Heart left ventricle (tissue), 16 donors: ENCODE measurements around the gene FOXR1. TPM values are rescaled to one million over a fixed set of nuclear protein-coding genes. Genes with fewer than 3 reads are reported as not detected.

ENCODE experiments used
- ATAC-seq, 4 donors: fragments of 200-7000 bp; cut with Tn5 transposase; one replicate each; pipeline ENCODE4 v1.9.1; 2020 to 2022; ENCODE audit warnings: moderate library complexity in 4 of 4, mild to moderate bottlenecking in 3 of 4, moderate number of reproducible peaks in 1 of 4
- DNase-seq, 5 donors: peaks; one replicate each; pipeline ENCODE4 v3.0.0-alpha.2; 2020
- H3K27ac ChIP-seq, 12 donors: fragments of 200-600 bp; sonication (generic) in 4 of 12; one replicate each; pipeline versions ENCODE4 v1.5.0 to v1.8.0; 2016 to 2022; ENCODE audit warnings: mild to moderate bottlenecking in 2 of 12
- H3K27me3 ChIP-seq, 9 donors: fragments of 200-600 bp; sonication (generic) in 2 of 9; one replicate each; pipeline versions ENCODE4 v1.5.1 to v1.8.0; 2016 to 2022; ENCODE audit warnings: mild to moderate bottlenecking in 3 of 9
- H3K36me3 ChIP-seq, 9 donors: fragments of 200-600 bp; sonication (generic) in 2 of 9; one replicate each; pipeline versions ENCODE4 v1.5.0 to v1.8.0; 2018 to 2022; ENCODE audit warnings: mild to moderate bottlenecking in 2 of 9
- H3K4me1 ChIP-seq, 12 donors: fragments of 200-600 bp; sonication (generic) in 4 of 12; one replicate each; pipeline versions ENCODE4 v1.5.0 to v1.8.0; 2016 to 2022; ENCODE audit warnings: mild to moderate bottlenecking in 3 of 12
- H3K4me3 ChIP-seq, 12 donors: fragments of 200-600 bp; sonication (generic) in 4 of 12; one replicate each; pipeline versions ENCODE4 v1.5.0 to v1.8.0; 2017 to 2022; ENCODE audit warnings: mild to moderate bottlenecking in 9 of 12, moderate library complexity in 4 of 12
- H3K9me3 ChIP-seq, 12 donors: fragments of 200-600 bp; sonication (generic) in 4 of 12; one replicate each; pipeline versions ENCODE4 v1.5.0 to v1.8.0; 2016 to 2022; ENCODE audit warnings: mild to moderate bottlenecking in 1 of 12
- POLR2A ChIP-seq, 2 donors: fragments of 450-650 bp; IDR thresholded peaks; one replicate each; pipeline ENCODE4 v1.6.1; 2017; ENCODE audit warnings: antibody characterized with exemption in 2 of 2, mild to moderate bottlenecking in 2 of 2, moderate library complexity in 2 of 2
- WGBS, 4 donors: extraction: QIAGEN DNeasy Blood & Tissue Kit in 2 of 4; methylation state at CpG; one replicate each; pipeline versions ENCODE4 v1.1.5 to v1.1.7; 2013 to 2018; 5-methylcytosine and 5-hydroxymethylcytosine counted together
- intact Hi-C, 10 donors: fragments of 100-400 bp; cut with DNase I; formaldehyde crosslinking; loops; one replicate each; pipeline versions ENCODE4 v1.11.1 to v1.14.2; 2022
- long read RNA-seq, 3 donors: library from polyadenylated mRNA; unstranded; transcript quantifications; one replicate each; pipeline ENCODE4 v2.0.0, GENCODE V29; 2020 to 2021
- polyA plus RNA-seq, 2 donors: library from polyadenylated mRNA; stranded (reverse); fragments of 200-250 nt; gene quantifications; one replicate each; pipeline ENCODE4 v1.2.3, GENCODE V29; 2013
- total RNA-seq, 9 donors: library from RNA; depleted of rRNA in 2 of 9; stranded (reverse); fragments of >200 nt in 2 of 9; fragmentation: NEBNext Ultra II Directional in 3 of 9; extraction: Animal tissue kit (Norgen Biotek cat#: 25700) in 3 of 9; gene quantifications; one replicate each; pipeline versions ENCODE4 v1.1.0 to v1.2.4, GENCODE V29; 2016 to 2023
- TF ChIP-seq, protein P1 (sequence below), 12 donors: fragments of 200-600 bp; sonication (generic) in 4 of 12; IDR thresholded peaks; one replicate each; pipeline versions ENCODE4 v1.5.0 to v1.8.0; 2018 to 2022; ENCODE audit warnings: antibody characterized with exemption in 12 of 12, mild to moderate bottlenecking in 5 of 12
- donor health status: ischemic (EF 13 %, LVEDD 7.1; RV severe dilation, severe dysfunction).
- donor health status: healthy with polysubstance abuse.
- donor health status: DM: no; HTN: yes; CAD: no.
- donor health status: DM: no; HTN: no; CAD: no.
- donor health status: ischemic (EF 25% LVEDD 6.9; RV normal size, moderate dysfunction).
- donor health status: ischemic (EF 25% LVEDD 5.7; RV mildly dilated, moderate dysfunction).
- donor health status: healthy.
- donor health status: DM: yes; HTN: yes; CAD: no.
- donor health status: ischemic (EF 35%, LVEDD 5.7; RV mildly dilated, moderate dysfunction).
- donor health status: nonischemic (EF 11% LVEDD 7.7; RV severe dilation, severe dysfunction).
- donor health status: DM: yes; HTN: yes; CAD: no.
- donor health status: PGD.
- donor health status: ischemic (EF 29% LVEDD 5.4; RV normal size, mild dysfunction).
- donor health status: nonischemic (EF 23%, LVEDD 6.1; RV moderate dilation, normal function).

The FOXR1 gene, protein sequence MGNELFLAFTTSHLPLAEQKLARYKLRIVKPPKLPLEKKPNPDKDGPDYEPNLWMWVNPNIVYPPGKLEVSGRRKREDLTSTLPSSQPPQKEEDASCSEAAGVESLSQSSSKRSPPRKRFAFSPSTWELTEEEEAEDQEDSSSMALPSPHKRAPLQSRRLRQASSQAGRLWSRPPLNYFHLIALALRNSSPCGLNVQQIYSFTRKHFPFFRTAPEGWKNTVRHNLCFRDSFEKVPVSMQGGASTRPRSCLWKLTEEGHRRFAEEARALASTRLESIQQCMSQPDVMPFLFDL
- total RNA-seq = not detected
- polyA plus RNA-seq = not detected
- long read RNA-seq, donor 1 = 0 reads
- long read RNA-seq, donor 2 = 0 reads
- long read RNA-seq, donor 3 = 0 reads

DNA sequence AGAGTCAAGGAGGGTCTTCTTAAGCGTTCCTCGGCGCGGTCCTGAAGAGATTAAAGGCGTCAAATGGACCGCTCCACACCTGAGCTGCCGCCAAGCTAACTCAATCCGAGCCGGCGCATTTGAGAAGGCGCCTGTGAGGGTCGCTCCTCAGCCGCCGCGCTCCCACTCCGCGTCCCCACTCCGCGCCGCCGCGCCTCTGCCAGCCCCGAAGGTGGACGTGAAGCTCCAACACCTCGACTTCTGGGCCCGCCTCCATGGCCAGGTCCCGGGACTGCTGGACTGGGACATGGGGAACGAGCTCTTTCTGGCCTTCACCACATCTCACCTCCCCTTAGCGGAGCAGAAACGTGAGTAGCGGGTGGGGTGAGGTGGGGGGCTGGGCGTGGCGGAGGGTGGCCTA lies at the start of gene FOXR1:
FOXR1 (plus strand) TSS at position 116 of the 400 bp plus-strand sequence; CDS start at position 287, 171 bp downstream.
- no peak for DNase-seq
- Histone ChIP-seq H3K27me3 (peaks cover 0 to 24% (median 6%) of the 10 kb centered on the region in 9 donors), H3K4me1 (no peaks in the 10 kb centered on the region), H3K9me3 (no peaks in the 10 kb centered on the region), H3K4me3 (no peak within 1 kb of the TSS), H3K27ac (no peak within 1 kb of the TSS), H3K36me3 (no peaks in the 10 kb centered on the region)
- WGBS, 4 donors = 30 to 54% (median 37%) methylated on average over 24 to 33 of the region's 33 CpGs
- intact Hi-C loops = no loop called here
- ATAC-seq = no peak
- no peak for TF ChIP-seq POLR2A (IDR thresholded peaks at IDR 0.05)
- TF ChIP-seq, protein P1, sequence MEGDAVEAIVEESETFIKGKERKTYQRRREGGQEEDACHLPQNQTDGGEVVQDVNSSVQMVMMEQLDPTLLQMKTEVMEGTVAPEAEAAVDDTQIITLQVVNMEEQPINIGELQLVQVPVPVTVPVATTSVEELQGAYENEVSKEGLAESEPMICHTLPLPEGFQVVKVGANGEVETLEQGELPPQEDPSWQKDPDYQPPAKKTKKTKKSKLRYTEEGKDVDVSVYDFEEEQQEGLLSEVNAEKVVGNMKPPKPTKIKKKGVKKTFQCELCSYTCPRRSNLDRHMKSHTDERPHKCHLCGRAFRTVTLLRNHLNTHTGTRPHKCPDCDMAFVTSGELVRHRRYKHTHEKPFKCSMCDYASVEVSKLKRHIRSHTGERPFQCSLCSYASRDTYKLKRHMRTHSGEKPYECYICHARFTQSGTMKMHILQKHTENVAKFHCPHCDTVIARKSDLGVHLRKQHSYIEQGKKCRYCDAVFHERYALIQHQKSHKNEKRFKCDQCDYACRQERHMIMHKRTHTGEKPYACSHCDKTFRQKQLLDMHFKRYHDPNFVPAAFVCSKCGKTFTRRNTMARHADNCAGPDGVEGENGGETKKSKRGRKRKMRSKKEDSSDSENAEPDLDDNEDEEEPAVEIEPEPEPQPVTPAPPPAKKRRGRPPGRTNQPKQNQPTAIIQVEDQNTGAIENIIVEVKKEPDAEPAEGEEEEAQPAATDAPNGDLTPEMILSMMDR (IDR thresholded peaks at IDR 0.05) = no peak

DNA sequence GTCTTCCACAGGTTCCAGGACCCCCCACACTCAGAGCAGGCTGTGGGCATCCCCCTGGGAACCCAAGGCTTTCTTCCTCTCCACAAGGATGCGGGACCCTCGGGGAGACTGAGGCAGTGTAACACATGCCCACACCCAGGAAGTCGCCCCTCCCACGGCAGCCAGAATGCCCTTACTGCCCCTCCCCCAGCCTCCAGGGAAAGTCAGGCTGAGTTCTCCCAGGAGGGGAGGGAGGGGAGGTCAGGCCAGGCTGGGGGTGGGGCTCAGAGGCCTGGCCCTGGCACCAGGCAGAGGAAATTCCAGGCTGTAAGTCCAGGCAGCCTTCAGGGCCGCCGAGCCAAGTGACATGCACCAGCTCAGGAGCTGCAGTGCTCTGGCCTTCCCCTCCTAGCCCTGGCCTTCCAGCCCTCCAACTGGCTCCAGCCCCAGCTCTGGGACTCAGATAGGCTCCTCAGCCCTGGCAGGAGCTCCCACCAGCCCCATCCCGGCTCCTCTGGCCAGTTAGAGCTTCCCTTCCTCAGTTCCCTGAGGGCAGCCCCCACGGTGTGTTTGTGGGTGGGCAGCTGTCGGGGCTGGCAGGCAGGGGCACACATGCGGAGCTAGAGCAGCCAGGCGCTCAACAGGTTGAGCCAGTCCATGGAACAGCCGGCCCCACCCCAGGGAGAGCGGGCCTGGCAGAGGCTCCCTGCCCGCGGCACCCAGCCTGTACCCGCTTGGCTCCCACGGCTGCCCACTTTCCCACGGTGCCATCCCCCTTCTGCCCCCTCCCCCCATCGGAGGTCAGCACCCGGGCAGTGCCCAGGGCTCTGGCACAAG lies 49.4 kb upstream of the FOXR1 start:
- Histone ChIP-seq H3K36me3 (no peaks in the 10 kb centered on the region), H3K27ac (peak overlapping the region; percentile 87 to 100 (median 94)), H3K9me3 (no peaks in the 10 kb centered on the region), H3K4me3 (peak overlapping the region; percentile 79 to 99 (median 92)), H3K27me3 (no peaks in the 10 kb centered on the region), H3K4me1 (peaks cover 4 to 80% (median 71%) of the 10 kb centered on the region in 12 donors)
- ATAC-seq (peak; percentile 60 to 74 (median 69)), DNase-seq (peak; percentile 82 to 95 (median 91))
- intact Hi-C loops = loop anchor here in 1 of 10 donors (1.0 kb wide), 1 partner anchor 13 kb away; no protein-coding TSS in a partner anchor
- WGBS, 4 donors = 16 to 20% (median 19%) methylated on average over 12 to 20 of the region's 20 CpGs
- TF ChIP-seq, protein P1 (IDR thresholded peaks at IDR 0.05) = no peak
- TF ChIP-seq POLR2A (IDR thresholded peaks at IDR 0.05) = peak in 1 of 2 donors; percentile 70

DNA sequence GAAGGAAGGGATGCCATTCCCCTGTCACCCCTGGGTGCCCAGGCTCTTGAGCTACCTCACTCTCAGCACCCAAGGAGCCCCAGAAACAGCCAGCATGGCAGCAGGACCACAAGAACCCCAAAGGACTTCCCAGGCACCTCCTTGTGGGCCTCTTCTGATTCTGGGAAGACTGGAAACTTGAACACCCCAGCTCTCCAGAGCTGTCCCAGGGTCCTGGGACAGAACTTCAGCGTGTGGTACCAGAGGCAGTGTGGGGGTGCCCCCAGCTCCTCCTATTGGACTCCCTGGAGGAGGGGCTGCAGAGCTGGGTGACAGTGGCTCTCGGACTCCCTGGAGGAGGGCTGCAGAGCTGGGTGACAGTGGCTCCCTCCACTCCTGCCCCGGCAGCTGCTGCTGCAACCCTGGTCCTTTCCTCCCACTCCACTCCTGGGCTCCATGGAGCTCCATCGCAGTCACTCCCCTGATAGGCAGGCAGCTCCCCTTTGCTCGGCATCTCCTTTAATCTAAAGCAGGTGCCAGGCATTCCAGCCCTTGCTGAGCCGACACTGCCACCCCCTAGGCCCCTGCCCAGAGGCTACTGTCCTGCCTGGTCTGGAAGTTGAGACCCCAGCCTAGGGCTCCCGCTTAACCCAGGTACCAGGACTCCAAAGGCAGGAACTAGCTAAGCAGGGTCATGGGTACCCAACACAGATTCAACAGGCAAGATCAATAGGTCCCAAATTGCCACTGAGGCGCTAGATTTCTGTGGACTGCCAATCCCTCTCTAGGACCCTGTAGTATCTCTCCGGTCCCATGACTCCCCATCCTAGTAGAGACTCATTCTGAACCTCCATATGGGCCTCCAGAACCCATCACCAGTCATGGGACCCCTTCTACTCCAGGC lies 48.6 kb upstream of the FOXR1 start:
- no peaks in the 10 kb centered on the region for H3K9me3 ChIP-seq
- no peak for TF ChIP-seq POLR2A (IDR thresholded peaks at IDR 0.05)
- TF ChIP-seq, protein P1 (IDR thresholded peaks at IDR 0.05) = no peak
- 37 to 58% (median 42%) methylated on average over 8 to 9 of the region's 9 CpGs for WGBS, 4 donors
- DNase-seq = no peak
- H3K4me3 ChIP-seq = peak overlapping the region; percentile 79 to 99 (median 92)
- peak overlapping the region; percentile 87 to 100 (median 94) for H3K27ac ChIP-seq
- peaks cover 7 to 80% (median 69%) of the 10 kb centered on the region in 12 donors for H3K4me1 ChIP-seq
- no peak for ATAC-seq
- no peaks in the 10 kb centered on the region for H3K27me3 ChIP-seq
- no peaks in the 10 kb centered on the region for H3K36me3 ChIP-seq
- intact Hi-C loops = no loop called here
